Activated naive CD4-positive, alpha-beta T cell treated with anti-CD3 and anti-CD28 coated beads, Interleukin-2, amount 50 U/mL, for 16 hours (primary cell): ENCODE results near the gene IL17RE.

Source experiments
- DNase-seq: peaks from one replicate; pipeline ENCODE4 v3.0.0-alpha.2; 2020

IL17RE gene

GRCh38 chr3:9908286-9908685 is 5.6 kb downstream of the IL17RE start:
- DNase-seq = no peak

- DNase-seq = no peak
These were observed 6.8 kb downstream of the IL17RE start for GRCh38 chr3:9909221-9910013.

GRCh38 chr3:9911863-9912262 is 9.2 kb downstream of the IL17RE start:
- no peak for DNase-seq

GRCh38 chr3:9912294-9912935 is 9.8 kb downstream of the IL17RE start:
- no peak for DNase-seq

GRCh38 chr3:9913601-9914000 is 11.0 kb downstream of the IL17RE start:
- no peak for DNase-seq

- no peak for DNase-seq
These were observed 11.4 kb downstream of the IL17RE start for GRCh38 chr3:9914011-9914410.

GRCh38 chr3:9914559-9915253 is 12.1 kb downstream of the IL17RE start:
- no peak for DNase-seq

- DNase-seq = peak; percentile 39
These were observed 12.8 kb downstream of the IL17RE start for GRCh38 chr3:9915254-9916141.

- no peak for DNase-seq
These were observed 13.7 kb downstream of the IL17RE start for GRCh38 chr3:9916346-9916733.

GRCh38 chr3:9916734-9917680 is 14.4 kb downstream of the IL17RE start, which contains the start of gene IL17RC:
TSS of gene IL17RC (plus strand) at chr3:9917098. CDS start at chr3:9917316, 218 bp downstream.
- peak; percentile 58 for DNase-seq

GRCh38 chr3:9917820-9918219 is 15.2 kb downstream of the IL17RE start:
- DNase-seq = no peak

- DNase-seq = no peak
These were observed 15.8 kb downstream of the IL17RE start for GRCh38 chr3:9918261-9919038.

- no peak for DNase-seq
These were observed 25.5 kb downstream of the IL17RE start for GRCh38 chr3:9928158-9928557.

GRCh38 chr3:9930804-9931418 is 28.3 kb downstream of the IL17RE start:
- DNase-seq = no peak

- no peak for DNase-seq
These were observed 29.8 kb downstream of the IL17RE start for GRCh38 chr3:9932535-9932842.

GRCh38 chr3:9932843-9933560 is 30.4 kb downstream of the IL17RE start:
- peak; percentile 92 for DNase-seq

GRCh38 chr3:9933561-9934234 is 31.1 kb downstream of the IL17RE start, which contains the start of gene CRELD1:
TSS of gene CRELD1 (plus strand) at chr3:9933834. CDS start at chr3:9934439, 605 bp downstream.
- peak; percentile 98 for DNase-seq

GRCh38 chr3:9934235-9934621 is 31.6 kb downstream of the IL17RE start:
- peak; percentile 42 for DNase-seq

GRCh38 chr3:9934993-9935392 is 32.3 kb downstream of the IL17RE start:
- no peak for DNase-seq
